Hepatocyte (in vitro differentiated cells): ENCODE data around the gene DIRAS1. TPM values are rescaled to one million over a fixed set of nuclear protein-coding genes. Genes with fewer than 3 reads are reported as not detected.

ENCODE experiments used
- DNase-seq: peaks from one replicate; pipeline ENCODE4 v3.0.0-alpha.2; 2016; ENCODE audit warnings: low spot score
- H2AFZ ChIP-seq: fragments of 200-600 bp; sonication (generic); 2 replicates; pipeline ENCODE4 v1.6.0; 2016; ENCODE audit warnings: antibody characterized with exemption, mild to moderate bottlenecking
- H3K27ac ChIP-seq: fragments of 200-600 bp; sonication (generic); 2 replicates; pipeline ENCODE4 v1.5.1; 2016; ENCODE audit warnings: mild to moderate bottlenecking
- H3K27me3 ChIP-seq: fragments of 200-600 bp; sonication (generic); 2 replicates; pipeline ENCODE4 v1.6.1; 2016
- H3K36me3 ChIP-seq: fragments of 200-600 bp; sonication (generic); replicated peaks from 2 replicates; pipeline ENCODE4 v1.5.1; 2016; ENCODE audit warnings: low read depth; ENCODE audit not compliant: insufficient read depth
- H3K4me1 ChIP-seq: fragments of 200-600 bp; sonication (generic); 2 replicates; pipeline ENCODE4 v1.5.1; 2016; ENCODE audit warnings: mild to moderate bottlenecking, moderate library complexity; ENCODE audit not compliant: insufficient read depth
- H3K4me2 ChIP-seq: fragments of 200-600 bp; sonication (generic); 2 replicates; pipeline ENCODE4 v1.6.0; 2016
- H3K4me3 ChIP-seq: fragments of 200-600 bp; sonication (generic); 2 replicates; pipeline ENCODE4 v1.5.1; 2016; ENCODE audit warnings: mild to moderate bottlenecking
- H3K79me2 ChIP-seq: fragments of 200-600 bp; sonication (generic); 2 replicates; pipeline ENCODE4 v1.6.0; 2017; ENCODE audit warnings: mild to moderate bottlenecking
- H3K9me2 ChIP-seq: fragments of 200-600 bp; sonication (generic); replicated peaks from 2 replicates; pipeline ENCODE4 v1.6.0; 2017; ENCODE audit warnings: mild to moderate bottlenecking; ENCODE audit not compliant: insufficient read depth
- H3K9me3 ChIP-seq: fragments of 200-600 bp; sonication (generic); 2 replicates; pipeline ENCODE4 v1.5.1; 2016; ENCODE audit warnings: low read depth, mild to moderate bottlenecking
- H4K20me1 ChIP-seq: fragments of 200-600 bp; sonication (generic); 2 replicates; pipeline ENCODE4 v1.6.0; 2016; ENCODE audit warnings: mild to moderate bottlenecking; ENCODE audit not compliant: insufficient read depth, poor library complexity, severe bottlenecking
- CTCF ChIP-seq: fragments of 200-600 bp; sonication (generic); IDR thresholded peaks from 2 replicates; pipeline ENCODE4 v1.5.1; 2016; ENCODE audit warnings: antibody characterized with exemption, mild to moderate bottlenecking; ENCODE audit not compliant: poor library complexity
- EZH2 ChIP-seq: fragments of 200-600 bp; sonication (generic); IDR thresholded peaks from 2 replicates; pipeline ENCODE4 v1.6.1; 2016; ENCODE audit warnings: antibody characterized with exemption, mild to moderate bottlenecking, borderline replicate concordance
- EZH2phosphoT487 ChIP-seq: fragments of 200-600 bp; sonication (generic); IDR thresholded peaks from one replicate; pipeline ENCODE4 v1.6.1; 2018; ENCODE audit warnings: antibody characterized with exemption, mild to moderate bottlenecking, low read depth, moderate library complexity; ENCODE audit not compliant: unreplicated experiment, severe bottlenecking
- WGBS: methylation state at CpG from one replicate; pipeline ENCODE4 v1.1.6; 2016; ENCODE audit warnings: low lambda C conversion rate; ENCODE audit errors: missing lambda C conversion rate; 5-methylcytosine and 5-hydroxymethylcytosine counted together
- polyA plus RNA-seq: library from polyadenylated mRNA; unstranded; fragments of >200 nt; fragmentation: Nextera tagmentation; extraction: Ambion mirVana; gene quantifications from 2 replicates; pipeline ENCODE4 v1.2.1, GENCODE V29; 2016
- total RNA-seq: library from RNA; depleted of rRNA; stranded (reverse); fragments of >200 nt; gene quantifications from 2 replicates; pipeline ENCODE4 v1.2.3, GENCODE V29; 2014

Gene DIRAS1
- total and polyA plus RNA-seq, 2 experiments from 2014 or later, result 1.5 to 2.4 TPM

GRCh38 chr19:2703691-2704216 is 17.4 kb downstream of the DIRAS1 start:
- H3K36me3 ChIP-seq, result no peaks in the 10 kb centered on the region
- no peaks in the 10 kb centered on the region for H3K9me3 ChIP-seq
- DNase-seq, result no peak
- peaks cover 3% of the 10 kb centered on the region for H3K4me1 ChIP-seq
- no peaks in the 10 kb centered on the region for H4K20me1 ChIP-seq
- no peak overlapping the region for H2AFZ ChIP-seq
- peaks cover 11% of the 10 kb centered on the region for H3K27me3 ChIP-seq
- TF ChIP-seq CTCF, result no peak
- no peak for TF ChIP-seq EZH2phosphoT487
- no peak for TF ChIP-seq EZH2
- no peaks in the 10 kb centered on the region for H3K9me2 ChIP-seq
- WGBS, result 68% methylated on average over 6 of the region's 6 CpGs
- H3K79me2 ChIP-seq, result no peaks in the 10 kb centered on the region
- H3K27ac ChIP-seq, result no peak overlapping the region
- no peak overlapping the region for H3K4me2 ChIP-seq
- no peak overlapping the region for H3K4me3 ChIP-seq

- no peak overlapping the region for H3K4me3 ChIP-seq
Measured at GRCh38 chr19:2703077-2703437, 18.1 kb downstream of the DIRAS1 start.

GRCh38 chr19:2702170-2703076 is 18.7 kb downstream of the DIRAS1 start, which contains the start of gene GNG7:
TSS of gene GNG7 (minus strand) at chr19:2702694. CDS start at chr19:2520688, 182,006 bp downstream.
- Histone ChIP-seq H3K4me1 (peaks cover 3% of the 10 kb centered on the region), H2AFZ (peak within 1 kb of the TSS; percentile 71), H4K20me1 (no peaks in the 10 kb centered on the region), H3K4me2 (peak within 1 kb of the TSS; percentile 83), H3K9me2 (no peaks in the 10 kb centered on the region), H3K27ac (no peak within 1 kb of the TSS), H3K4me3 (peak within 1 kb of the TSS; percentile 87), H3K9me3 (no peaks in the 10 kb centered on the region), H3K27me3 (peaks cover 11% of the 10 kb centered on the region), H3K36me3 (no peaks in the 10 kb centered on the region), H3K79me2 (no peaks in the 10 kb centered on the region)
- WGBS, result 4% methylated on average over 31 of the region's 77 CpGs
- TF ChIP-seq EZH2 (no peak), EZH2phosphoT487 (no peak), CTCF (no peak)
- DNase-seq, result peak; percentile 96

More at GRCh38 chr19:2703077-2703437, 18.1 kb downstream of the DIRAS1 start:
- Histone ChIP-seq H3K9me2 (no peaks in the 10 kb centered on the region), H3K9me3 (no peaks in the 10 kb centered on the region), H3K4me1 (peaks cover 3% of the 10 kb centered on the region), H3K4me2 (peak overlapping the region; percentile 82), H3K36me3 (no peaks in the 10 kb centered on the region), H4K20me1 (no peaks in the 10 kb centered on the region), H2AFZ (no peak overlapping the region), H3K27me3 (peaks cover 11% of the 10 kb centered on the region), H3K79me2 (no peaks in the 10 kb centered on the region), H3K27ac (no peak overlapping the region)
- 82% methylated on average over 5 of the region's 5 CpGs for WGBS
- no peak for DNase-seq
- no peak for TF ChIP-seq CTCF
- TF ChIP-seq EZH2phosphoT487, result no peak
- TF ChIP-seq EZH2, result no peak
